Neuronal stem cell (in vitro differentiated cells): ENCODE data around the gene ZBTB45.

ENCODE experiments used
- DNase-seq: peaks from one replicate; pipeline ENCODE4 v3.0.0-alpha.2; 2013; ENCODE audit warnings: low spot score
- H2AFZ ChIP-seq: one replicate; pipeline ENCODE4 v1.6.1; 2013; ENCODE audit warnings: mild to moderate bottlenecking, low read length, inconsistent platforms
- H2AK5ac ChIP-seq: 2 replicates; pipeline ENCODE4 v1.6.1; 2013; ENCODE audit warnings: low read depth, mild to moderate bottlenecking, inconsistent platforms, low read length, moderate library complexity, mixed read lengths
- H2BK120ac ChIP-seq: 2 replicates; pipeline ENCODE4 v1.6.1; 2013; ENCODE audit warnings: low read depth, mild to moderate bottlenecking, inconsistent platforms, low read length, moderate library complexity, mixed read lengths
- H2BK12ac ChIP-seq: one replicate; pipeline ENCODE4 v1.6.1; 2013; ENCODE audit warnings: low read length, inconsistent platforms
- H2BK15ac ChIP-seq: 2 replicates; pipeline ENCODE4 v1.6.1; 2013; ENCODE audit warnings: mild to moderate bottlenecking, low read length, inconsistent platforms, mixed read lengths
- H2BK5ac ChIP-seq: one replicate; pipeline ENCODE4 v1.6.1; 2013; ENCODE audit warnings: inconsistent platforms, mild to moderate bottlenecking, low read length, moderate library complexity
- H3K14ac ChIP-seq: one replicate; pipeline ENCODE4 v1.6.1; 2013; ENCODE audit warnings: low read length, inconsistent platforms
- H3K18ac ChIP-seq: 2 replicates; pipeline ENCODE4 v1.6.1; 2013; ENCODE audit warnings: low read length, inconsistent platforms
- H3K23ac ChIP-seq: 2 replicates; pipeline ENCODE4 v1.6.1; 2013; ENCODE audit warnings: low read depth, mild to moderate bottlenecking, mixed read lengths, low read length, inconsistent platforms; ENCODE audit not compliant: poor library complexity
- H3K27ac ChIP-seq: replicated peaks from 3 replicates; pipeline ENCODE4 v1.5.1; 2013; ENCODE audit warnings: low read length, inconsistent platforms
- H3K27me3 ChIP-seq, 3 experiments: 2 replicates each; pipeline ENCODE4 v1.6.1; 2013; ENCODE audit warnings: low read length in 3 of 3, mild to moderate bottlenecking in 2 of 3, inconsistent platforms in 1 of 3, low read depth in 1 of 3, mixed read lengths in 1 of 3, moderate library complexity in 1 of 3; ENCODE audit not compliant: control insufficient read depth in 3 of 3, insufficient read depth in 3 of 3
- H3K36me3 ChIP-seq, 2 donors: replicated peaks in 1 of 2; 2 replicates each; pipeline ENCODE4 v1.6.1; 2013; ENCODE audit warnings: low read length in 2 of 2; ENCODE audit not compliant: control insufficient read depth in 2 of 2, insufficient read depth in 2 of 2
- H3K4ac ChIP-seq: 2 replicates; pipeline ENCODE4 v1.6.1; 2013; ENCODE audit warnings: inconsistent platforms, mild to moderate bottlenecking, low read length, moderate library complexity
- H3K4me1 ChIP-seq, 2 donors: 1 replicate in 1 of 2; 2 replicates in 1 of 2; pipeline ENCODE4 v1.6.1; 2013; ENCODE audit warnings: low read length in 2 of 2, low read depth in 1 of 2; ENCODE audit not compliant: control insufficient read depth in 2 of 2, insufficient read depth in 1 of 2
- H3K4me2 ChIP-seq: one replicate; pipeline ENCODE4 v1.6.1; 2013; ENCODE audit warnings: mild to moderate bottlenecking, low read length, inconsistent platforms; ENCODE audit not compliant: insufficient read depth, poor library complexity, severe bottlenecking
- H3K4me3 ChIP-seq, 2 donors: 2 replicates each; pipeline ENCODE4 v1.5.1; 2013; ENCODE audit warnings: low read length in 2 of 2, mild to moderate bottlenecking in 2 of 2, inconsistent platforms in 1 of 2, moderate library complexity in 1 of 2
- H3K79me1 ChIP-seq: one replicate; pipeline ENCODE4 v1.6.1; 2013; ENCODE audit warnings: low read depth, mild to moderate bottlenecking, inconsistent platforms, low read length, moderate library complexity
- H3K9ac ChIP-seq: one replicate; pipeline ENCODE4 v1.6.1; 2013; ENCODE audit warnings: mild to moderate bottlenecking, low read depth, low read length, inconsistent platforms; ENCODE audit not compliant: poor library complexity
- H3K9me3 ChIP-seq, 2 donors: replicated peaks in 1 of 2; 2 replicates each; pipeline versions ENCODE3 to v1.6.1; 2013; ENCODE audit warnings: low read length in 2 of 2, mild to moderate bottlenecking in 2 of 2, inconsistent platforms in 1 of 2, low read depth in 1 of 2, mixed read lengths in 1 of 2, moderate library complexity in 1 of 2; ENCODE audit not compliant: control insufficient read depth in 2 of 2, insufficient read depth in 1 of 2
- H4K8ac ChIP-seq: one replicate; pipeline ENCODE4 v1.6.1; 2013; ENCODE audit warnings: low read depth, mild to moderate bottlenecking, inconsistent platforms, low read length, moderate library complexity
- H4K91ac ChIP-seq: one replicate; pipeline ENCODE4 v1.6.1; 2013; ENCODE audit warnings: low read length, low read depth, mild to moderate bottlenecking, inconsistent platforms; ENCODE audit not compliant: poor library complexity
- WGBS, 2 donors: extraction: QIAGEN DNeasy Blood & Tissue Kit; methylation state at CpG; one replicate each; pipeline ENCODE4 v1.1.7; 2013; ENCODE audit warnings: missing lambda C conversion rate in 2 of 2, mixed read lengths in 1 of 2; ENCODE audit not compliant: insufficient read length in 2 of 2, insufficient replicate concordance in 1 of 2; ENCODE audit errors: extremely low coverage in 2 of 2; 5-methylcytosine and 5-hydroxymethylcytosine counted together

The ZBTB45 gene

GRCh38 chr19:58560921-58561320 lies 41.3 kb upstream of the ZBTB45 start:
- Histone ChIP-seq H3K36me3 (peaks cover 13 to 48% of the 10 kb centered on the region in 2 donors), H2BK120ac (no peak overlapping the region)

GRCh38 chr19:58560007-58560887 lies 40.6 kb upstream of the ZBTB45 start:
- no peak for DNase-seq
- Histone ChIP-seq H3K4me1 (peaks cover 17 to 28% of the 10 kb centered on the region in 2 donors), H3K36me3 (peaks cover 16 to 54% of the 10 kb centered on the region in 2 donors), H2BK5ac (peak overlapping the region; percentile 97), H2BK12ac (no peak overlapping the region), H3K9me3 (peaks cover 0 to 6% of the 10 kb centered on the region in 2 donors), H3K4me3 (peak overlapping the region; percentile 77 to 84), H2BK15ac (peak overlapping the region; percentile 89), H2AK5ac (peak overlapping the region; percentile 95), H4K8ac (no peak overlapping the region), H3K27ac (peak overlapping the region; percentile 56), H3K4ac (peak overlapping the region; percentile 86), H2BK120ac (no peak overlapping the region), H3K27me3 (peaks cover 0 to 22% (median 0%) of the 10 kb centered on the region in 3 experiments), H3K23ac (peak overlapping the region; percentile 95), H3K4me2 (peak overlapping the region; percentile 76), H2AFZ (no peak overlapping the region), H4K91ac (peak overlapping the region; percentile 93), H3K14ac (no peak overlapping the region), H3K18ac (peak overlapping the region; percentile 96), H3K79me1 (peaks cover 6% of the 10 kb centered on the region), H3K9ac (peak overlapping the region; percentile 84)
- WGBS, 2 donors, result no CpG with 5 or more reads among the region's 8 CpGs

More at GRCh38 chr19:58560921-58561320, 41.3 kb upstream of the ZBTB45 start:
- Histone ChIP-seq H2AFZ (no peak overlapping the region), H3K23ac (no peak overlapping the region), H2BK5ac (no peak overlapping the region), H3K9me3 (peaks cover 0 to 6% of the 10 kb centered on the region in 2 donors), H3K79me1 (peaks cover 6% of the 10 kb centered on the region), H3K27me3 (peaks cover 0 to 22% (median 0%) of the 10 kb centered on the region in 3 experiments), H3K4me1 (peaks cover 13 to 24% of the 10 kb centered on the region in 2 donors), H2BK12ac (no peak overlapping the region), H3K4ac (no peak overlapping the region), H3K4me3 (no peak overlapping the region), H2AK5ac (no peak overlapping the region), H3K4me2 (no peak overlapping the region), H3K18ac (no peak overlapping the region), H3K9ac (no peak overlapping the region), H3K27ac (no peak overlapping the region), H4K8ac (no peak overlapping the region), H4K91ac (no peak overlapping the region), H3K14ac (no peak overlapping the region), H2BK15ac (no peak overlapping the region)
- DNase-seq, result no peak

GRCh38 chr19:58559275-58560006 lies 39.8 kb upstream of the ZBTB45 start:
- WGBS, 2 donors, result no CpG with 5 or more reads among the region's 33 CpGs
- Histone ChIP-seq H3K4me2 (peak overlapping the region; percentile 83), H2BK15ac (peak overlapping the region; percentile 89), H3K18ac (peak overlapping the region; percentile 97), H2BK5ac (peak overlapping the region; percentile 97), H3K27me3 (peaks cover 0 to 22% (median 0%) of the 10 kb centered on the region in 3 experiments), H2BK120ac (peak overlapping the region; percentile 89), H3K36me3 (peaks cover 16 to 52% of the 10 kb centered on the region in 2 donors), H3K23ac (peak overlapping the region; percentile 95), H3K79me1 (peaks cover 6% of the 10 kb centered on the region), H2AK5ac (peak overlapping the region; percentile 95), H3K9me3 (peaks cover 0 to 6% of the 10 kb centered on the region in 2 donors), H3K4ac (peak overlapping the region; percentile 91), H3K27ac (peak overlapping the region; percentile 96), H3K14ac (peak overlapping the region; percentile 77), H3K4me3 (peak overlapping the region; percentile 84 to 92), H4K8ac (peak overlapping the region; percentile 29), H4K91ac (peak overlapping the region; percentile 93), H3K4me1 (peaks cover 19 to 28% of the 10 kb centered on the region in 2 donors), H2AFZ (peak overlapping the region; percentile 69), H2BK12ac (no peak overlapping the region), H3K9ac (peak overlapping the region; percentile 97)
- DNase-seq, result peak; percentile 86
